Stimulated activated CD8-positive, alpha-beta memory T cell treated with anti-CD3 and anti-CD28 coated beads, Interleukin-2, amount 100 ng/mL, for 48 hours (primary cell): ENCODE results near the gene ADAP1.

ENCODE experiments used
- DNase-seq, 2 donors: peaks; one replicate each; pipeline ENCODE4 v3.0.0-alpha.2; 2020; ENCODE audit warnings: low read depth in 2 of 2

The ADAP1 gene

DNA sequence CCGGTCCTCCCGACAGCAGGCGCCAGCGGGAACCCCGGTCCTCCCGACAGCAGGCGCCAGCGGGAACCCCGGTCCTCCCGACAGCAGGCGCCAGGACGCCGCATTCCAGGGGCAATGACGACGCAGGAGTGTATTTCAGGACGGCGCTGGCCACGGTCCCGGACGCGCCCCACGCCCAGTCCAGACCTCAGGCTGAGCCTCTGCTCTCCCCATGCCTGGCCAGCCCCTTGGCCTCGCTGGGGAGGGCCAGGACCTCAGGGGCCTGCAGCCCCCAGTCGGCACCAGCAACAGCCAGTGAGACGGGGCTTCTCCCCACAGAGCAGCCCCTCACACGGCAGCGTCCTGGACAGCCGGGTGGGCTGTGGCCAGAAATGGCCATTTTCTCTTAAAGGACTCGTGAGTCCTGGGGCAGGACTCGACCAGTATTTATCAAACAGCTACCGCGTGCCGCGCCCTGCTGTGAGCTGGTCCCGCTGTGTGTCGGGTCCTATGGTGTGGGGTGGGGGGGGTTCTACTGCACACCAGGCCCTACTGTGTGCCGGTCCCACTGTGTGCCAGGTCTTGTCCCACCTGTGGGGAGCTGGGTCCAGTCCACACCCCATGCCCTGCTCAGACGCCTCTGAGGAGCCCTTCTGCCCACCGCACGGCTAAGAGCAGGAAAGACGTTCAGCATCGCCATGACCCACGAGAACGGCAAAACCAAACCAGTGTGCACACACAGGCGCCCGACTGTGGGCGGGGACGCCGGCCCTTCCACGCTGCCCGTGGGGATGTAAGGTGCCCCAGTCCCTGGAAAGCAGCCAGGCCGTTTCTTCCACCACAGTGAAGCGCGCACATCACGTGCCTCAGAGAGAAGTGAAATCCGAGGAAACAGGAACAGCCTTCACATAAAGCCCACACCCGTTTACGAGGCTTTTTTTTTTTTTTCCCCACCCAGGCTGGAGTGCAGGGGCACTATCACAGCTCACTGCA lies 44.8 kb downstream of the ADAP1 start:
- DNase-seq = no peak

DNA sequence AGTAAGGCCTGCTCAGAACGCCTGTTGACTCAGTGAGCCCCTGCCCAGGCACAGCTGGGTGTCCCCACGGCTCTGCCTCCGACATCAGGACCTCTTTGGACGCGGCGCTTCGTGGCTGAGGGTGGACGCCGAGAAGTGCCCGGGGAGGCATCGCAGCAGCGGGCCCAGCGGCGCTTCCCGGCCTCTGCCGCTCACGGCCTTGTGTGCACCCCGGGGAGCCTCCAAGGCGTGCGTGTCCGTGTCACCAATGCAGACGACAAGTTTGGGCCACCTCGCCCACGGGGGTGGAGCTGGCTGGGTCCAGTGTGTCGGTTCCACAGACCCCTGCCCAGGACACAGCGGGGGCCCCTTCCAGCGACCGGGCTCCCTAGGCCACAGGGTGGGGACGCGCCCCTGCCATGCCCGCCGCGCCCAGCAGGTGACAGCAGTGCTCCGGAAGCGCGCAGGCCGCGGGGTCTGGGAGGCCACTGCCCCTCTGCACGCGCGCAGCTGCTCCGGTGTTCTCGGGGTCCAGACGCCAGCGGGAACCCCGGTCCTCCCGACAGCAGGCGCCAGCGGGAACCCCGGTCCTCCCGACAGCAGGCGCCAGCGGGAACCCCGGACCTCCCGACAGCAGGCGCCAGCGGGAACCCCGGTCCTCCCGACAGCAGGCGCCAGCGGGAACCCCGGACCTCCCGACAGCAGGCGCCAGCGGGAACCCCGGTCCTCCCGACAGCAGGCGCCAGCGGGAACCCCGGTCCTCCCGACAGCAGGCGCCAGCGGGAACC lies 45.7 kb downstream of the ADAP1 start:
- peak; percentile 44 to 72 for DNase-seq

DNA sequence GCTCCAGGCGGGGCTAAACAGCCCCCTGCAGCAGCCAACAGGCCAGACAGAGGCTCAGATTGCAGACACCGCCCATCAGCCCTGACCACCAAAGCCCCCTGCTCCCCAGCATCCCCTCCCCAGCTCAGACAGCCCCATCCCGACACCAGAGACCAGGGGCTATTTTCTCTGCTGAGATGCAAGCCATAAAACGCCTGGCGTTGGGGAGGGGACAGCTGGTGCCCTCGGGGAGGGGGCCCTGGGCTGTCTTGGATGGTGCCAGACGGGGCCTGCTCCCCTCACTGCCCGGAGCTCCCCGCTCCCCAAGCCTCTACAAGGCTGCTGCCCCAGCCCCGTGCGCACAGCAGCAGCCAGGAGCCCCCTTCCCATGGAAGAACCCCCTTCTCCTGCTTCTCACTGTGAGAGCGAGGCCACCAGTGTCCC lies 46.3 kb downstream of the ADAP1 start:
- DNase-seq = no peak

GRCh38 chr7:907158-907980 lies 47.1 kb downstream of the ADAP1 start:
- no peak for DNase-seq

- no peak for DNase-seq
Measured at GRCh38 chr7:906776-907157, 47.7 kb downstream of the ADAP1 start.

- no peak for DNase-seq
Measured at GRCh38 chr7:904847-905246, 49.6 kb downstream of the ADAP1 start.

- no peak for DNase-seq
Measured at GRCh38 chr7:903921-904755, 50.3 kb downstream of the ADAP1 start.

- no peak for DNase-seq
Measured at GRCh38 chr7:902996-903395, 51.5 kb downstream of the ADAP1 start.

DNA sequence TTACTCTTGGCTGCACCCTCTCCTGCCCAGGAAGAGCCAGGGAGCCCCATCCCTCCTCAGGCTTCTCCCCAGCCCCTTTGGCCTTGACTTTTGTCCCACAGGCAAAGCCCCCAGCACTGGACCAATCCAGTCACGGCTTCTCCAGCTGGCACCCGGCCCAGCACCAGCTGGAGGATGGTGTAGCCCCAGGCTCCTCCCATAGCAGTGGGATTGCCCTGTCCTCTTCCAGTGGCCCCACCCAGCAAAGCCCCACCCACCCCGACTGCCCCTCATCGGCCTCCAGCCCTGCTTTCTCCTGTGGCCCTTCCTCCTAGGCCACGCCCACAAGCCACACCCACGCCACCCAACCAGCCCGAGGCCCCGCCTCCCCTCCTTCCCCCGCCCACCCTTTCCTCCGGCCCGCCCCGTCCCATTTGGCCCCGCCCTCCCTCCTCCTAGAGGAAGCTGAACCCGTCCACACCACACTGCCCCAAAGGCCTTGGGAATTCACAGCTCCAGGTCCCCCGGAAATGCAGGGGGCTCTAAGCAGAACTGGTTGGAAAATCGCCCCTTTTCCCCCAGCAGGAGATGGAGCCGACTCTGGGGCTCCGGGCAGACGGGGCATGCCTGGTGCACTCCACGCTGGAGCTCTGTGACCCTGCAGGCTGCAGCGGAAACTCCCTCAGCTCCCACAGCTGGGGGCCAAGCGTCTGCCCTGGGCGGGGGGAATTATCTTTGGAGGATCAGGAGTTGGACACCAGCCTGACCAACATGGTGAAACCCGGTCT lies 52.9 kb downstream of the ADAP1 start:
- DNase-seq = peak; percentile 60 to 62

DNA sequence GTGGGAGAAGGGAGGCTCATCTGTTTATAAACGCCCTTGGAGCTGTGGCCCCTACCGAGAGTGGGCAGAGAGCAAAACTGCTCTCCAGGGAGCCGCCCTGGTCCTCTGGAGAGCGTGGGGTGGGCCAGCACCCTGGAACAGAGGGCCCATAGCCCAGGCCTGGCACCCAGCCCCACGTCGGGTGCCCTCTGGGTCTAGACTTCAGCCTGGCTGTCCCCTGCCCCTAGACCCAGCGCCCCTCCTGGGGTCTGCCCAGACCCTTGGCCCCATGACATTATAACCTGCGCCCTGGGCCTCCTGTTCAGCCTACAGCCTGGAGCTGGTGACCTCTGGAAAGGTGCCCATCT lies 53.5 kb downstream of the ADAP1 start:
- no peak for DNase-seq

GRCh38 chr7:900331-901040 lies 54.0 kb downstream of the ADAP1 start:
- no peak for DNase-seq

GRCh38 chr7:899806-900205 lies 54.7 kb downstream of the ADAP1 start:
- no peak for DNase-seq

DNA sequence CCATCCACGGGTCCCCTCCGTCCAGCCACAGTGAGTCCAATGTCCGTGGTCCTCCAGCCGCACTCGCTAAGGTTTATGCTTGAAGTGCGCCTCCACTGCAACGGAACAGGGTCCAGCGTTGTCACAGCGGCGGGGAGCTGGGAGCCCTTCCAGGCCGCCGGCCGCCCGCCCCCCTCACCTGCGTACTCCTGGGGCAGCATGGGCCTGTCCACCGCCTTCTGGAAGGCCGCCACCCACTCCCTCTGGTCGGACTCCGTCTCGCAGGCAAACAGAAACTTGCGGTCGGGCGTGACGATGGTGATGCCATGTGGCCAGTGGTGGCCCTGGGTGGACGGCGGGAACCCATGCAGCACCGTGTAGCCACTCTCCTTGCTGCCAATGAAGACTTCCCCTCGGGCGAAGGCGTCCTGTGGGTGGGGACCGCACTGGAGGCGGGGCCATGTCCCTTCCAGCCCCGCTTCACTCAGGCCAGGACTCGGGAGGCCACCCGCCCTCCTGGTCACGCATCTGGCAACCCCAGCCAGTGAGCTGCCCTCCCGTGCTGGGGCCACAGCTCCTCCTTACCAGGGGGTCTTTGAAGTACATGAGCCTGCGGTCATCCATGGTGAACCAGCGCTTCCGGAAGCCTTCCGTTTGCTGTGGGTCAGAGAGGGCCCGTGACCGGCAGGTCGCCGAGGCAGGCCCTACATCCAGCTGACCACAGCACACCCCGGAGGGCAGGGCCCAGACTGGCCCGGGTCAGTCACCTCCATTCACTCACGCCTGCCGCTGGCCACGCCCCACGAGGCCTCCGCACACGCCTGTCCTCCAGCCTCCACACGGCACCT lies 55.4 kb downstream of the ADAP1 start:
- no peak for DNase-seq

DNA sequence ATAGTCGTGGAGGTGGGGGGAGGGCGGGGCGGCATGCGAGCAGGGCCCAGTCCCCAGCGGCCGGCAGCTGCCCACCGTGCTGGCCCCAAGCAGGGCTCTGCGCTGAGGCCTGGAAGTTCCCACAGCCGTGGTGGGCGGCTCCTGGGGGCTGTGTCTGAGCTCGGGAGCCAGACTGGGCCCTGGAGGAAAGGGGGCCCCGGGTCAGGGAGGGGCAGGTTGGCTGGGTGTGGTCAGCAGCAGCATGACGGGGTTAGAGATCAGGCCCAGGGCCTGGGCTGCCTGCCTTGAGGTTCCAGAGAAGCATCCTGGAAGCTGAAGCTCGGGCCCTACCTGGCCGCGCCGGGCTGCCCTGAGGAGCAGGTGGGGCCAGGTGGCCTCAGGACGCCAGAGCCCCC lies 56.0 kb downstream of the ADAP1 start:
- DNase-seq = no peak

- DNase-seq = no peak
Measured at GRCh38 chr7:897771-898376, 56.6 kb downstream of the ADAP1 start.

- DNase-seq = no peak
Measured at GRCh38 chr7:897086-897485, 57.4 kb downstream of the ADAP1 start.

GRCh38 chr7:896346-897075 lies 58.0 kb downstream of the ADAP1 start:
- DNase-seq = no peak
